ENCODE measurements around the gene RASA3. TPM values are rescaled to one million over a fixed set of nuclear protein-coding genes. Genes with fewer than 3 reads are reported as not detected.
A peak's percentile ranks its signal among the peaks of the same experiment; 100 is the strongest.

RASA3 gene
- total RNA-seq, 1 experiment from 2014 or later = 21.4 TPM

DNA sequence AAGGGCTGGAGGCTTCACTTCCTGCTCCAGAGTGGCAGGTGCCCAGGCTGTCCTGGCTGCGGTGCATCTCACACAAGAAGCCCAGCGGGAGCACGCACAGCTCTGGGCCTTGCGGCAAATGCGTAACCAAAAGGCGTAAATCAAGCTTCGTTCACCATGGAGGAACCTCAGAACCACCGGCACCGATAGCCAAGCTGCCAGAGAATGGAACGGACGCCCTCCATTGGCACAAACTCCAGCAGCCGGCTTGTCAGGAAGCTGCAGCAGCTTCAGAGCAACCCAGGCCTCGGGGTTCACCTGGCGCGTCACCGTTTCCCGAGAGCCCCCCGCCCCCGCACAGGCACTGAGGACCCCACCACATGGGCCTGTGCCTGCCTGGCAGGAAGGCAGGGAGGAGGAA lies 76.7 kb downstream of the RASA3 start:
- no peak for DNase-seq (ENCODE audit: low spot score)

DNA sequence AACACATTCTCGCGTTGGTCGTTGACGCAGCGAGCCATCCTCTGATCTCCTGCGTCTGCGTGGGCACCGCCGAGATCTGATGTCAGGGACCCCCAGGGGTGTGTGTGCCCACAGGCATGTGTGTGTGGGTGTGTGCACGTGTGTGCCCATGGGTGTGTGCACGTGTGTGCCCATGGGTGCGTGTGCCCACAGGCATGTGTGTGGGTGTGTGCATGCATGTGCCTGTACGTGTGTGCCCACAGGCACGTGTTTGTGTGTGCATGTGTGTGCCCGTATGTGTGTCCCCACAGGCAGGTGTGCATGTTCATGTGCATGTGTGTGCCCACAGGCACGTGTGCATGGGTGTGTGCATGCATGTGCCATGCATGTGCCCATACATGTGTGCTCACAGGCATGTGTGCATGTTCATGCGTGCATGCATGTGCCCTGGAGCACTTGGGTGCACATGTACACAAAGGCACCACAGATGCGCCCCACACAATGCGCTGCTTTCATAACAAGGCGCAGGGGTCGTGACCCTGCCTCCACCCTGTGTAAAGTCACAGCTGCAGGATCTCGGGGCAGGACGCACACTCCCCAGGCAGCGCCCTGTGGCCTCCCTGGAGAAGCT lies 77.5 kb downstream of the RASA3 start:
- DNase-seq (ENCODE audit: low spot score) = no peak

DNA sequence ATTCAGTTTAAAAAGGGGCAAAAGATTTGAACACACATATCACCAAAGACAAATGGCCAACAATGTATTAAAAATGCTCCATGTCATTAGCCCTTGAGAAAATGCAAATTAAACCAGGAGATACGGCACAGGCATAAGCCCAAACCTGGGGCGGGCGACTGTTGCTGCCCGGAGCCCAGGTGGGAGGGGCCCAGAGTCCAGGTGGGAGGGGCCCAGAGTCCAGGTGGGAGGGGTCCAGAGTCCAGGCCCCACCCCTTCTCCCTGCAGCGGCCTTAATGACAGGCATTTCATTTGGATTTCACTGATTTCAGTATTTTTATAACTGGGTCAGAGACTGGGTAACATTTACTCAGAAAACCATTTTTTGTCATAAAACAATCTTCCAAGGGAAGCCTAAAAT lies 78.2 kb downstream of the RASA3 start:
- no peak for DNase-seq (ENCODE audit: low spot score)

DNA sequence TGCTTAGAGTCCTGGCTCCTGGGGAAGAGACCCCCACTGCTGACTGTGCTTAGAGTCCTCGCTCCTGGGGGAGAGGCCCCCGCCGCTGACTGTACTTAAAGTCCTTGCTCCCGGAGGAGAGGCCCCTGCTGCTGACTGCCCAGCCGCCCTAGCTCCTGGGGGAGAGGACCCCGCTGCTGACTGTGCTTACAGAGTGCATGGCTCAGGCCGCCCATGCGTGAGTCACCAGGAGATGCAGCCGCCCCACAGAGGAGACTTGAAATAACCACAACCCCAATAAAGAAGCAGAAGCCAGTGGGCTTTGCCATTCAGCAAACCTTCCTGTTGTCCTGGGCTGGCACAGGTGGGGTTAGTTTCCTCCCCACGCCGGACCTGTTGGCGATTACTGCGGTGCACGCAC lies 79.4 kb downstream of the RASA3 start:
- peak; percentile 68 for DNase-seq (ENCODE audit: low spot score)

DNA sequence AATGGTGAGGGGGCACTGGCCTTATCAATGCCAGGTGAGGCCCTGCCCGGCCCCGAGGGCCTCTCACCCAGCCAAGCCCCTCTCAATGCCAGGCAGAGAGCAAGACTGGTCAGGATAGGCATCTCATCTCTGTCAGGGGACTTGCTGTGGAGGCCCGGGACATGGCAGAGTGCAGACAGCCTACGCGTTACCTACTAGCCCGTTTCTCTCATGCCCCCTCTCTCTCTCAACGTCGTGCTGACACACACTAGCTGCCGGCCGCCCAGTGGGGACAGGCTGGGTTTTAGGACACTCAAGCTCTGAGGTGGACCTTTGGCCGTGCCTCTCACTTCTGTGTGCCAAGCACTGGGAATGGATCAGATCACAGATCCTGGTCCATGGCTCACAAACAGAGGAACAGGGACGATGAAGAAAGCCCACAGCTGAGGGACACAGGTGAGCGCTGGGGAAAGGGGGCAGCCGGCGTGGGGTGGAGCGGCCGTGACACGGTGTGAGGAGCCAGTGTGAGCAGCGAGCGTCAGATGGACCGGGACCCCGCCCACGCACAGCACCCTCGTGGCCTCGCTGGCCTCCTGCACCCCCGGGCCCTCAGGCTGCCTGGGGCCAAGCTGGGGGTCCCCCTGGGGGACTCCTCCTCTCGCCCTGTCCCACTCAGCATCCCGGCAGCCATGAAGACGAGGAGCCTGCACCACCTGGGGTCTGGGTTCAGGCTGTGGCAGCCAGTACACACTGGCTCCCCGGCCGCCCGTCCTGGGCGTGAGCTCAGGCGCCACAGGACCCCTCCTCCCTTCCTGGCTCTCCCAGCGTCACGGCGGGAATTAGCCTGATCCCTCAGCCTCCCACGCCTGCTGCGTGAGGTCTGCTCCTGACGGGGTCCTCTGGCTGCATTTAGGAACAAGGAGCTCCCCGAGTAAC lies 81.6 kb downstream of the RASA3 start:
- DNase-seq (ENCODE audit: low spot score) = no peak

DNA sequence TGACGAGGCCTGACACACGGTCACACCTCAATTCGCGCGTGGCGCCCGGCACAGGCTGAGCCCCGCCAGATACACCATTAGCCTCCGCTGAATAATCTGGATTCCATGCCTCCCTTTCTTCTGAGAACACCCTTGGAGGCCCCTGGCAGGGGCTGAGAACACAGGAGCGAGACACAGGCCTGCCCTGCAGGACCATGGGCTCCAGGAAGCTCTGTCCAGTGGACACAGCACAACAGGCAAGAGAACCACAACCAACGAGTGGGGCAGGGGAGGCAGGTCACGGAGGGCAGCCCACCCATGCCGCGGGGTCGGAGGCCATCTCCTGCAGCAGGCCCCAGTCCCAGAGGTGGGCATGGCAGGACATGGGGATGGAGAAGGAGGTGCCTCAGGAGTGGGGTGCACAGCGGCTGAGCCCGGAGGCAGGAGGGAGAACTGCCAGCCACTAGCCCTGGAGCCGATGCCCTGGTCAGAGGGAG lies 82.8 kb downstream of the RASA3 start:
- no peak for DNase-seq (ENCODE audit: low spot score)

DNA sequence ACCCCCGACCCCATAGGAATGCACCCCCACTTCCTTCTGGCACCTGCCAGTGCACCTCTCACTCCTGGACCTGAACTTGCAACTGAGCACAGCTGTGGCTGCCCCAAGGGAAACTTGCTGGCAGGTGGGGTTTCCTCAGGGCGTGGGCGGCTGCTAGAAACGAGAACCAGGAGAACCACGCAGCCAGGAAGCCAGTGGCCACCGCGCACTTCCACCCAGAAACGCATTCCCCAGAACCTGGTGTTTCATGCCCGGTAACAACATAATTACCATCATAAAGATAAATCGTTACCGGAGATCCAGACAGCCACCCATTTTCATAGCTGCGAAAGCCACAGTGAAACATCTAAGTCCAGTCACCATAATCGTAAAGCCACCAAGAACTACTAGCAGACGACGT lies 83.4 kb downstream of the RASA3 start:
- no peak for DNase-seq (ENCODE audit: low spot score)

DNA sequence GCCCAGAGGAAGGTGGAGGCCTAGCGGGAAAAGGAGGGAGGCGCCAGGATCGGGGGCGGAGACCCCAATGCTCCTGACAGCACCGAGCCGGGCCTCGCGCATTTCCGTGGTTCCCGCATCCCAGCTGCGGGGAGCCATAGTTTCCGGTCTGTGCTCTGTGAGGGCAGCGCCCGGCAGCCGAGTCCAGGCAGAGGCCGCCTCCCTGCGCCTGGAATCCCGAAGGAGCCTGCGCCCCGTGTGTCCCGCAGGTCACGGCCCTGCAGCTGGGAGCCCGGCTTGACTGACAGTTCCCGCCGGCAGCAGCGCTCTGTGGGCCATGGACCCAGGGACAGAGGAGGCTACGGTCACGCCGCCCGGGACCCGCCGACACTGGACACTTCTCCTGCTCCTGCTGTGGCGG lies 84.0 kb downstream of the RASA3 start:
- DNase-seq (ENCODE audit: low spot score) = no peak

DNA sequence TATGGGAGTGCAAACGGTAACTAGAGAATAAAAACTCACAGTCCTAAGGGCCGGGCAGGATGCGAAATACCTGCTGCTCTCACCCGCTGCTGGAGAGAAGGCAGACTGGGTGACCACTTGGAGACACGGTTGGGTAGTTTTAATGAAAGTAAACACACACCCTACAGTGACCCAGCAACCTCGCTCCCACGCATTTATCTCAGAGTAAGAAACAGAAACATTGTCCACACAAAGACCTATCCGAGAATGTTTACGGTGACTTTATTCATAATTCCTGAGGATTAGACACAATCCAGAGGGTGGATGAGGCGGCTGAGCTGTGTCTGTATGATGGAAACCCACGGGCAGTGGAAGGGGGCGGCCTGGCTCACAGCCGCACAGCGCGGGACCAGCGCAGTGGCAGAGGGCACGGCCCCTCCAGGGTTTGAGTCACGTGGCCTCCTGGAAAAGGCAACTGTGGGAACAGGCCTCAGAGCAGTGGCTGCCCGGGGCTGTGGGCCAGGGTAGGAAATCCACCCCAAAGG lies 85.0 kb downstream of the RASA3 start:
- no peak for DNase-seq (ENCODE audit: low spot score)

DNA sequence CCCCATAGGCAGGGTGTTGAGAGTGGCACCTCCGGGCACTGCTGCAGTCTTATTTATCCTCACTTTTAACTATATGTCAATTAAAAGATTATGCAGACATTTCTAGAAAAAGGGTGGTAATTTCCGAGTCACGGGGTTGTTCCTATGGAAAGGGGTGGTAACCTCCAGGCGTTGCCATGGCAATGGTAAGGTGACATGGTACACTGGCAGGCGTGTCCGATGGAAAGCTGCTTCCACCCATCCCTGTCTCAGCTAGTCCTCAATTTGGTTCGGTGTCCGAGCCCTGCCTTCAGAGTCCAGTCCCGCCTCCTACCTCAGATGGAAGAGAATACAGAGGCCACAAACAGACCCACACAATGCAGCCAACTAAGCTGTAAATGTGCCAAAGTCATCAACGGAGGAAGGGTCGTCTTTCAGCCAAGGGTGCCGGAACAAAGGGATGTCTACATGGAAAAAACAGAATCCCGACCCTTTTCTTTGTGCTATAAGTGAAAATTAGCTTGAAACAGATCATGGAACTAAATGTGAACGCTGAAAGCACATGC lies 85.9 kb downstream of the RASA3 start:
- DNase-seq (ENCODE audit: low spot score) = no peak

DNA sequence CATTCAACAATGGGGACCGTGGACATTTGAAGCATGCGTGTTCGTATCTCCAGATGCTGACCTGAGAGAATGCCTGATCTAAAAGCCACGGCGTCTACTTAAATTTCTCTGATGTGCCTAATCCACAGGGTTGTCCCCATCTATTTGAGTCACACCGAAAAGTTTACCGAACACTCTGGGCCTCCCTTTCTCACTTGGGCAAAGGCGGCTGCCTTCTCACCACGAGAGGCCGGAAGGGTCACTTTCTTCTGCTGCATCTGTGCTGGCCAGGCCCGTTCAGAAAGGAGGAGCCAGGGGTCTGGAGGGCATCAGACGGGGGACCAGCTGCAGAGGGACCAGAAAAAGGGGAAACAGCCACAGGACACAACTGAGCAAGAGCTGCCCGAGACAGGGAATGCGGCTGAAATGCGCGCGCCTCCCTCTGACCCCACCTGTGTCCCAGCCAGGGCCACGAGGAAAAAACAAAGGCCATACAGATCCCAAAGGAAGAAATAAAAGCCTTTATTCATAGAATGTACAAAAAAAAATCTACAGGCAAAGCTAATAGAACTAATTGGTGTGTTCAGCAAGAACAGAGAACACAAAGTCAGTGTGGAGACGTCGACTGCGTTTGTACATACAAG lies 87.2 kb downstream of the RASA3 start:
- no peak for DNase-seq (ENCODE audit: low spot score)

DNA sequence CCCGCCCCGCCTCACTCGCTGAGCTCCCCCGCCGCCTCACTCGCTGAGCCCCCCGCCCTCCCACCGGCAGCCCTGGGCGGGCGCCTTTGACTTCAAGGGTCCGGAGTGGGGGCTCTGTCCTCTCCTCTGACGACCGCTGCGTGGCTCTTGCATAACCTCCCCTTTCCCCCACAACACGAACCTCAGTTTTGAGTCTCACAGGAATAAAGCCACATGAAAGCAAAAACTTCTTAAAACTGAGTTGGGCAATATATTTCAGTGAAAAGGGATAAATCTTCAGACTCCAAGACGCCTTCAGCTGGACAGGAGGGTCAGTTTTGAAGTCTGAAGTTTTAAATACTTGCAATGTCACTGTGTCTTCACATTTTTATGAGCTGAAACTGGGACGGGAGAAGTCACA lies 87.9 kb downstream of the RASA3 start:
- DNase-seq (ENCODE audit: low spot score) = peak; percentile 16

DNA sequence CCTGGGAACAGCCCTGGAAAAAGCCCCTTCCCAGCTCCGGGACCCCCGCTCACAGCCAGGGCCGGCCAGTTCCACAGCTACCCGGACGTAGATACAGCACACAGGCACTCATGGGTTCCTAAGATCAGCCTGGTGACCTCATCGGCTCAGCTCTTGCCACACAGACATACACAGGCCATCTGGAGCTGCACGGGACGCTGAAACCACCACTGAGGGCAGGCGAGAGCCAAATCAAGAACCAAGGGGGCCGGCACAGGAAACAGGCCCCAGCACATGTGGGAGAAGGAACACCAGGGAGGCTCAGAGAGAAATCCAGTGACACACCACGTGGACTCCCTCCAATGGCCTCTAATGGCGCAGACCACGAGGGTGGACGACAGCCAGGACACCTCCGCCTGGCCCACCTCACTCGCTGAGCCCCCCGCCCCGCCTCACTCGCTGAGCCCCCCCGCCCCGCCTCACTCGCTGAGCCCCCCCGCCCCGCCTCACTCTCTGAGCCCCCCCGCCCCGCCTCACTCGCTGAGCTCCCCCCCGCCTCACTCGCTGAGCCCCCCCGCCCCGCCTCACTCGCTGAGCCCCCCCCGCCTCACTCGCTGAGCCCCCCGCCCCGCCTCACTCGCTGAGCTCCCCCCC lies 88.9 kb downstream of the RASA3 start:
- peak; percentile 46 for DNase-seq (ENCODE audit: low spot score)

DNA sequence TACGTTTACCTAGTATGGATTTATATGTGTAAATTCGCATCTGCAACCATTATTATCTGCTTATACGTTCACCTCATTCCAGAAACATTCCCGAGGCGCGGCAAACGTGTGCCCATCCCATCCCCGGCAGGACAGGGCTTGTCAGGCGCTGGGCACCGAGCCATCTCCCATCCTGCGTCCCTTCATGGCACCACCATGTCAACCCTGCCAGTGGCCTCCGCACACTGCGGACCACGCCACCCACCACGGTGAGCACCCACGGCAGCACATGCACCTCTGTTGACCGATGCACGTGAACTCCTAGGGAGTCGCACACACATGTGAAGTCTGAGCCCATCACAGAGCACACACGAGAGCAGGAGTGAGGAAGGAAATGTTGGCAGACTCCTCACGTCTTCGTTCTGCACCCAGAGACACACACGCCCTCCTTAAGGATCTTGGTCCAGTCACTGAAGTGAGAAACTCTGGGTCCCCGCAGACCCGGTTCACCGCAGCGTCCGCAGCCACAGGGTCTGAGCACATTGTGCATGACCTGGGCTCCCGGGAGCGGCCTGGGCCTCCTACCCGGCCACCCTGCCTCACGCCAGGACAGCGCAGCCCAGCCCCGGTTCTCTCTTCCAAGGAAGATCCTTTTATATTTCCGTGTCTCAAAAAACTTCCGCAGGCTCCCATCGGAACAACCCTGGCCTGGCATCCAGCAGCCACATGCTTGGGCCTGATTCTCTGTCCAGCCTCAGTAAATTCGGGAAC lies 90.2 kb downstream of the RASA3 start:
- no peak for DNase-seq (ENCODE audit: low spot score)

DNA sequence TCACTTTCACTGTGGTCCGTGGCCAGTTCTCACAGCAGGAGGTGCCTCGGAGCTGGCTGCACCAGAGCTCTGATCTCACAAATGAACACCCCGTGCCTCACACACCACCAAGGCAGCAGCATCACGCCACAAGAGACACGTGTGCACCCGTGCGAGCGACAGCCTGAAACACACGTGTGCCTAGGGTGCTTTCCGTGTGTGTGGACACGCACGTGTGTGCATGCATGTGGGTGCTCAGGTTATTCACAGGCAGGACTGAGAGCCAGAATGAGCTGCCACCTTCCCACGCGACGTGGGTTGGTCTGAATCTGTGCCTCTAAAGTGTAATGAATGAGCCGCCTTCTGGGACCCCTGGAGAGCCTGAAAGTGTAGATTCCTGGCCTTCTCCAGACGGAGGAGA lies 90.9 kb downstream of the RASA3 start:
- DNase-seq (ENCODE audit: low spot score) = no peak

DNA sequence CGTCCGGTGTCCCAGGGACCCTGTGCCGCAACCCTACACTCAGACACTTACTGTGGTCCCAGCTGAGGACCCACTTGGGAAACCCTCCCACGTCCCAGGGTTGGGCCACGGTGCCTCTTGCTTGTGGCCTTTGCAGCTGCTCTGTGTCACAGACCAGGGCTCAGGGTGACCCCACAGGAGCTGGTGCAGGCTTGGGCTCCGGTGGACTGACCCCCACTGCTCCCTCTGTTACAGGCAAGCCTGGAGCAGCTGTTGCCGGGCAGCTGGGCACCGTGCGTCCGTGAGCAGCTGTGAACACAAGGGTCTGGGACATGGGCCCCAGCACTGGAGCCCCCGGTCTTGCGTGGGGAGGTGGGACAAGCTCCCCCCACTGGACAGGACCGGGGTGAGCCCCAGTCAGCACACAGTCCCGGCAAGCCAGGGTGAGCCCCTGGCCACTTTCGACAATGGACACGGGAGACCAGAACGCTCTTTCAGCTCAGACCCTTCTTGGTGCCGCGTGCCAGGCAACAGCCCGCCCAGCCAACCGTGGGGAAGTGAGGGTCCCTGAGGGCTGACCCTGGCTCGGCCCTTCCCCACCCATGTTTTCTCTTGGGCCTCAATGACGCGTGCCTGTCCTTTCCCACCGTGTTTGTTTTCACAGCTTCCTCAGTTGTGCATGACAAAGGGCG lies 92.8 kb downstream of the RASA3 start:
- no peak for DNase-seq (ENCODE audit: low spot score)

DNA sequence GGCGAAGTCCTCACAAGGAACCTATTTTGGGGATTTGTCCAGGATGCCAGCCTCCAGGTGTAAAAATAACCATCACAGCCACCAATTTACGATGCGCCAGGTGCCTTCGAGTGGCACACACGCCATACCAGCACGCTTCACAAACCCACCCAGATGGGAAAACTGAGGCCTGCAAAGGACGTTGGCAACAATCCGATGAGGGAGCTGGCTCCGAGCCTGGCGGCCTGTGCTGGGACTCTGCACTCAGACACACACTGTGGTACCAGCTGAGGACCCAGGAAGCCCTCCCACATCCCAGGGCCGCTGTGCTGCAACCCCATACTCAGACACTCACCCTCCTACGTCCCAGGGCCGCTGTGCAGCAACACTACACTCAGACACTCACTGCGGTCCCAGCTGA lies 93.5 kb downstream of the RASA3 start:
- DNase-seq (ENCODE audit: low spot score) = no peak

DNA sequence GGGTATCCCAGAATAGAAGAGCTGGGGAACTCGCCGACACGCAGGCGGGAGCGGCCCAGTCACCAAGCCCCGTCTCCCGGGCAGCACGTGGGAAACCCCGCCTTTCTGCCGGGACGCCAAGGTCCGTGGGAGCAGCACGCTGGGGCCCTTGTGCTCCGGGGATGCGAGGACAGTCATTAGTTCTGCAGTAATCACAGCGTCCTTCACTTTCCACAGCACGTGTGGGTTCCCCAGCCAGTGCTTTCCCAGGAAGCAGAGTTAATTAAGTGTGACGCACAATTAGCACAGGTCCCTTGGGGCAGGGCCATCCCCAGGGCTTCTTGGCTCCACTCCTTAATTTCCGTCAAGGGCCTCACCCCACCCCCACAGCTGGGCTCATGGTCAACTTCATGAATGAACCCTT lies 94.2 kb downstream of the RASA3 start:
- no peak for DNase-seq (ENCODE audit: low spot score)

DNA sequence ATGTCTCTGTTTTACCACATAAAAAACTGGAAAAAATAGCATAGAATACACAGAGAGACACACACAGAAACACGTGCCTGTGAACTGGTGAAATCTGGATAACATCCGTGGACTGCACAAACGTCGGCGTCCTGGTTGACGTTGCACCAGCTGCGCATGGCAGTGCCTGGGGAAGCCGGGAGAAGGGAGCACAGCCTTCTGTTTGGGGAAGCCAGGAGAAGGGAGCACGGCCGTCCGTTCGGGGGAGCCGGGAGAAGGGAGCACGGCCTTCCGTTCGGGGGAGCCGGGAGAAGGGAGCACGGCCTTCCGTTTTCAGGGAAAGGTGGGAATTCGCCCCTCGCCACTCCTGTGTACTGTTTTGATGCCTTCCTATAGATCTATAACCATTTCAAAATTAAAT lies 94.7 kb downstream of the RASA3 start:
- DNase-seq (ENCODE audit: low spot score) = no peak
